ENCODE data around the gene ZNF786. TPM values are rescaled to one million over a fixed set of nuclear protein-coding genes. Genes with fewer than 3 reads are reported as not detected.
A peak's percentile ranks its signal among the peaks of the same experiment; 100 is the strongest.

The ZNF786 gene, protein sequence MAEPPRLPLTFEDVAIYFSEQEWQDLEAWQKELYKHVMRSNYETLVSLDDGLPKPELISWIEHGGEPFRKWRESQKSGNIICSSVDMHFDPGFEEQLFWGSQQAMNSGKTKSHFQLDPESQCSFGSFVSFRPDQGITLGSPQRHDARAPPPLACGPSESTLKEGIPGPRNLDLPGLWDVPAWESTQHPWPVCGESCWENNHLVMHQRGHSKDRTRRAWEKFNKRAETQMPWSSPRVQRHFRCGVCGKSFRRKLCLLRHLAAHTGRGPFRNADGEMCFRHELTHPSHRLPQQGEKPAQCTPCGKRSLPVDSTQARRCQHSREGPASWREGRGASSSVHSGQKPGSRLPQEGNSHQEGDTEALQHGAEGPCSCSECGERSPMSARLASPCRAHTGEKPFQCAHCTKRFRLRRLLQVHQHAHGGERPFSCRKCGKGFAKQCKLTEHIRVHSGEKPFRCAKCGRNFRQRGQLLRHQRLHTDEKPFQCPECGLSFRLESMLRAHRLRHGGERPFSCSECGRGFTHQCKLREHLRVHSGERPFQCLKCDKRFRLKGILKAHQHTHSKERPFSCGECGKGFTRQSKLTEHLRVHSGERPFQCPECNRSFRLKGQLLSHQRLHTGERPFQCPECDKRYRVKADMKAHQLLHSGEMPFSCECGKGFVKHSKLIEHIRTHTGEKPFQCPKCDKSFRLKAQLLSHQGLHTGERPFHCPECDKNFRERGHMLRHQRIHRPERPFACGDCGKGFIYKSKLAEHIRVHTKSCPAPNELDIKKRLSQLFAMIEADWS
- total RNA-seq (2014; rRNA removed; shearing (Covaris generic); ENCODE audit: low replicate concordance): 5.9 and 11.6 TPM in 2 replicates

DNA sequence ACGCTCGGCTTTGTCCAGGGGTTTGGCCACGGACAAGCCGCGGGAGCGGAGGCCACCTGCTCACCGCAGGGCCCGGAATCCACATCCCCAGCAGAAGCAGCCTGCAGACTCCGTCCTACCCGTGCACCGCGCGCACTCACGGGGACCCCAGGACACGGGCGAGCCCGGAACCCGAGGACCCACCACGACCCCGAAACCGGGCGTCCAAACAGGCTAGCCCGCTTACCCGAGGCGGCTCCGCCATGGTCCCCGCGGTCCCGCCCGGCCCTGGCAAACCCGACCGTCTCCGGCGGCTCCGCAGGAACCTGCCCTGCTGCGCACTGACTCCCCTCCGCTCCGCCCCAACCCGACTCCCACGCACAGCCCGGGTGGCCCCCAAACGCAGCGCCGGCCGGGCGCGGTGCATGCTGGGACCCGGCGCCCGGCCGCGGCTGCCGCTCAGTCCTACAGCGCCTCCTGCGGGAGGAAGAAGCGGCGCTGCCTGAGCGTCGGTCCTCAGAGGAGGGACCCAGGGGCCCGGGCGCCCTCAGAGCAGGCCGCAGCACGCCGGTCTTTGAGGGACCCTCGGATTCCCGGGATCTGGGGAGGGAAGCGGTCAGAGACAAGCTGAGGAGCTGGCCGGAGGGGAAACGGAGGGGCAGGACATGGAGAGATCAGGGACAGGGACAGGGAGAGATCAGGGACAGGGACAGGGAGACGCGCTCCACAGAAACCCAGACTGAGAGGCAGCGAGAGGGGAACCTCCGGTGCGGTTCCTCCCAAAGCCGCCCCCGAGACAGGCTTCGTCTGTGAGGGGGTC, at the start of gene ZNF786:
Gene ZNF786 (minus strand): TSS at position 322 of the 799 bp plus-strand sequence. CDS start 78 bp downstream, at position 244.
- DNase-seq (ENCODE audit: low read depth): peak; percentile 92

DNA sequence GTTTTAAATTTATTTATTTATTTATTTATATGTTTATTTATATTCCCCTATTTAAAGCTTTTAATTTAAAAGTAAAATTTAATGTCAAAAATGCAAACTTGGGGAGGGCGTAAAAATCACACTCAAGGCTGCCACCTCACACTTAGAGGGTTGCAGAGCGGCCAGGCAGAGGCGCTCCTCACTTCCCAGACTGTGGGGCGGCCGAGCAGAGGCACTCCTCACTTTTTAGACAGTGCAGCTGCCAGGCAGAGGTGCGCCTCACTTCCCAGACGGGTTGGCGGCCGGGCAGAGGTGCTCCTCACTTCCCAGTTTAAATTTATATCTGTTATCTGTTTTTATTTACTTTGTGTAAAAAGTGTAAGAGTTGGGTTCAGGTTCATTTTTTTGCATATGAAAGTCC, 45.6 kb upstream of the ZNF786 start:
- DNase-seq (ENCODE audit: low read depth): no peak
- in situ Hi-C loops (cut with HindIII; ENCODE audit: low pct_unique_long_range_greater_than_20kb, low sequenced_read_pairs): no loop called here

More for the DNA sequence above, at the start of gene ZNF786:
- in situ Hi-C loops (cut with HindIII; ENCODE audit: low pct_unique_long_range_greater_than_20kb, low sequenced_read_pairs): no loop called here

DNA sequence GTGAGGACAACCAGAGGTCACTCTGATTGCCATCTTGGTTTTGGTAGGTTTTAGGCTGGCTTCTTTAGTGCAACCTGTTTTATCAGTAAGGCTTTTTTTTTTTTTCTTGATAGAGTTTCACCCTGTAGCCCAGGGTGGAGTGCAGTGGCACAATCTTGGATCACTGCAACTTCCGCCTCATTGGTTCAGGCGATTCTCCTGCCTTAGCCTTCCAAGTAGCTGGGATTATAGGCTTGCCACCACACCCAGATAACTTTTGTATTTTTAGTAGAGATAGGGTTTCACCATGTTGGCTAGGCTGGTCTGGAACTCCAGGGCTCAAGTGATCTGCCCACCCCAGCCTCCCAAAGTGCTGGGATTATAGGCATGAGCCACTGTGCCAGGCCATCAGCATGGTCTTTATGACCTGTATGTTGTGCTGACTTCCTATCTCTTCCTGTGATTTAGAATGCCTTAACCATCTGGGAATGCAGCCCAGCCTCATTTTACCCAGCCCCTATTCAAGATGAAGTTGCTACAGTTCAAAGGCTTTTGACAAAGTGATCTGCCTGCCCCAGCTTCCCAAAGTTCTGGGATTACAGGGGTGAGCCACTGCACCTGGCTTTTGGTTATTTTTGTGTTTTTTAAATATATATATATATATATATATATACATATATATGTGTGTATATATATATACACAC, 42.7 kb upstream of the ZNF786 start:
- in situ Hi-C loops (cut with HindIII; ENCODE audit: low pct_unique_long_range_greater_than_20kb, low sequenced_read_pairs): no loop called here
- no peak for DNase-seq (ENCODE audit: low read depth)

DNA sequence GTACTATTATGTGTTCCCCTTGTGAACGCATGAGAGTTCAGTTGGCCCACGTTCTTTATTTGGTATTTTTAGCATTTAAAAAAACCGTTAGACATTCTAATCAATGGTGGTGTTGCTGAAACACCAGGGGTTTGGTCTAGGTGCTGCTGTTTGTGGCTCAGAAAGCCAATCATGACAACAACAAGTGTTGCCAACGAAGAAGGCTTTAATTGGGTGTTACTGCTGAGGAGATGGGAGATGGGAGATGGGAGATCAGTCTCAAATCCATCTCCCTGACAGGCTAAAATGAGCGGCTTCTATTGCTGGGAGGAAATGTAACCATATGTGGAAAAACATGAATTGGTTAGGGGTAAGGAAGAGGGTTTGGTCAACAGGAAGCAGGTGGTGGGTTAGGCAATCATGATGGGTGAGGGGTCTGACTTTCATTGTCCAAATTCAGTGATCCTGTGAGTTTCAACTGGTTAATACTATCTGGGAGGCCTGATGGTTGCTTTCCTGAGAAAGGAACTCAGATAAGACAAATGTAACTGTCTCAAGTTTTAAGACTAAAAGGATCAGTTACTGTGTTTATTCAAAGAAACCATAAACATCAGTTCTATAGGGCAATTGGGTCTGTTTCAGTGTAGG, 40.2 kb upstream of the ZNF786 start:
- no peak for DNase-seq (ENCODE audit: low read depth)
- in situ Hi-C loops (cut with HindIII; ENCODE audit: low pct_unique_long_range_greater_than_20kb, low sequenced_read_pairs): no loop called here

DNA sequence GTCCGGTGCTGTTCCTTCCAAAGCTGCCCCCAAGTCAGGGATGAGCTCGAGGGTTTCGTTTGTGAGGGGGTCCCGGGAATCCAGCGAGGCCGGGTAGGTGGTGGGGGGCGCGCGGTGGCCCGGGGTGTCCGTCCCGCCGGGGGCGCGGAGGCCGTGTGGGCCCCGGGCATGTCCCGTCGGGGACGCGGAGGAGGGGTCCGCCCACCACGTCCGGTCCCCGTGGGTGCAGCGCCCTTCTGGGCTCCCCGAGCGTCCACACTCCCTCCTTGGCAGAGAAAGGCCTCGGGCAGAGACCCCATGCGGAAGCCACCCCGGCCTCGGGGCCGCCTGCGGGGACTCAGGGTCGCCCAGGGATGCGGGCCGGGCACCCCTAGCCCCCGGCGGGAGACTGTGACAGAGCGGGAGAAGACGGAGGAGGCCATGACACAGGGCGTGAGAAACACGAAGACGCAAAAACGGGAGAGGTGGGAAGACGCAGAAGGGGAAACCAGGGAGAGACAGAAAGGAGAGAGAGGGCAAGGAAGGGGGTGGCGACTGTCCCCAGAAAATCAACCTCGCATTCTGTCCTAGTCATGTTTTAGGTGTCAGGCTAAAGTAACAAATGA, 36.2 kb upstream of the ZNF786 start:
- in situ Hi-C loops (cut with HindIII; ENCODE audit: low pct_unique_long_range_greater_than_20kb, low sequenced_read_pairs): no loop called here
- no peak for DNase-seq (ENCODE audit: low read depth)

DNA sequence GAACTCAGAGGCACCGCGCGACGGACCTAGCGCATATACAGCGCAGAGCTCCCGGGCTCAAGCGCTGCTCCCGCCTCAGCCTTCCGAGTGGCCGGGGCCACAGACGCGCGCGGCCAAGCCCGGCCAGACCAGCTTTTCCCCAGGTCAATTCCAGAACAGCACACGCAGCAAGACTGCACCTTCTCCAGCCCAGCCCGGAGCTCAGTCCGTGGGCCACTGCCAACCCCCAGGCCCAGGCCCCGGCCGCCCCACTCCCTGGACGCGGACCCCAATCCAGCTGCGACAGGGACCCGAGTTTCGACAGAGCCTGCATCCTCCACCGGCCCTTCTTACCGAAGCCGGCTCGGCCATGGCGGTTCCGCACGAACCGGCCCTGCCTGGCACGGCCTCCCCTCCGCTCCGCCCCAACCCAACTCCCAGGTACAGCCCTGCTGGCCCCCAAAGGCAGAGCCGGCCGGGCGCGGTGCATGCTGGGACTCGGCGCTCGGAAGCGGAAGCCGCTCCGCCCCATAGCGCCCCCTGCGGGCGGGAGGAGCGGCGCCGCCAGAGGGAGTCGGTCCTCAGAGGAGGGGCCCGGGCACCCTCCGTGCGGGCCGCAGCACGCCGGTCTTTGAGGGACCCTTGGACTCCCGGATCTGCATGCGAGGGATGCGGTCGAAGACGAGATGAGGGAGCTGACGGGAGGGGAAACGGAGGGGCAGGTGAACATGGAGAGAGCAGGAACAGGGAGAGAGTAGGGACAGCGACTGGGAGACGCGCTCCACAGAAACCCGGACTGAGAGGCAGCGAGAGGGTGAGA, 35.5 kb upstream of the ZNF786 start, which contains the start of gene ZNF425:
Gene ZNF425 (minus strand): TSS at position 462 of the 799 bp plus-strand sequence. CDS start 111 bp downstream, at position 351.
- DNase-seq (ENCODE audit: low read depth): peak; percentile 96
- in situ Hi-C loops (cut with HindIII; ENCODE audit: low pct_unique_long_range_greater_than_20kb, low sequenced_read_pairs): no loop called here

DNA sequence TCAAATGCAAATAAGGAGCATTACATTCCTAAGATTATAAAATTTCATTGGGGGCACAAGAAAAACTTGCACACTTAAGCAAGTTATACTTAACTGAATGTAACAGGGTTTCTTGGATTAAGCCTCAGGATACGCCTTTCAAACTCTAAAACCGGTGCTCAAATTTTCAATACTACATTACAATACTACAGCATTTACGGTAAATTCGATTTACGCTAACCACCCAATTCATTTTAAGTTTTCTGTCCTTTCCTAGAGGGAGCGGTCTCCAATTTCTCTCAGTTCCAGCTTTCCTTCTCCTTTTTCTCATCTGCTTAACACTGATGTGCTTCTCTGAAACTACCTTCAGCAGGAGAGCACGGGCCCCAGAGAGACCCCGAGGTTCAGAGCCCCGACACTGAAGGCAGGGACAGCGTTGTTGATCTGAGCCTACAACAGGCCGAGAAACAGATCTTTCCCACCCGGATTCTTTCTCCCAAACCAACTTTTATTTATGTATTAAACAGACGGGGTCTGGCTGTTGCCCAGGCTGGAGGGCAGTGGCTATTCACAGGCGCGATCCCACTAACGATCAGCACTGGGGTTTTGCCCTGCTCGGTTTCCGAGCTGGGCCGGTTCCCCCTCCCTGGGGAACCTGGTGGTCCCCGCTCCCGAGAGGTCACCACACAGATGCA, 34.8 kb upstream of the ZNF786 start:
- in situ Hi-C loops (cut with HindIII; ENCODE audit: low pct_unique_long_range_greater_than_20kb, low sequenced_read_pairs): no loop called here

DNA sequence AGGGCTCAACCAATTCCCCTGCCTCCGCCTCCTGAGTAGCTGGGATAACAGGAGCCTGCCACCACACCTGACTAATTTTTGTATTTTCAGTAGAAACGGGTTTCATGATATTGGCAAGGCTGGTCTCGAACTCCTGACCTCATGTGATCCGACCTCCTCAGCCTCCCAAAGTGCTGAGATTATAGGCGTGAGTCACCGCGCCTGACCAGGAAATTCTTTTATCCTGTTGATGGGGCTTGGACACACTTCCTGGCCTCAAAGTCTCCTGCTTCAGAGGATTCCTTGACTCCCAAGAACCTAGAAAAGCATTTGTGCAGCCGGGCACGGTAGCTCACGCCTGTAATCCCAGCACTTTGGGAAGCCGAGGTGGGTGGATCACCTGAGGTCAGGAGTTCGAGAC, 19.5 kb upstream of the ZNF786 start:
- in situ Hi-C loops (cut with HindIII; ENCODE audit: low pct_unique_long_range_greater_than_20kb, low sequenced_read_pairs): no loop called here
- DNase-seq (ENCODE audit: low read depth): no peak

More for the DNA sequence above, 34.8 kb upstream of the ZNF786 start:
- no peak for DNase-seq (ENCODE audit: low read depth)

DNA sequence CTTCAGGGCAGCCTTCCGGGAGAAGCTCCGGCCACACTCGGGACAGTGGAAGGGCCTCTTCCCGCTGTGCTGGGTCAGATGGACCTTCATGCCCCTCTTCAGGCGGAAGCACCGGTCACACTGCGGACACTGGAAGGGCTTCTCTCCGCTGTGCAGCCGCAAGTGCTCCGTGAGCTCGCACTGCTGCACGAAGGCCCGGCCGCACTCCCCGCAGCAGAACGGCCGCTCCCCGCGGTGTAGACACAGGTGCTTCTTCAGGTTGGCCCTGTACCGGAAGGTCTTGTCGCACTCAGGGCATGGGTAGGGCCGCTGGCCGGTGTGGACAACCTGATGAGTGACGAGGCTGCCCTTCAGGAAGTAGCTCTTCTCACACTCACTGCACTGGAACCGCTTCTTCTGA, 14.2 kb upstream of the ZNF786 start:
- in situ Hi-C loops (cut with HindIII; ENCODE audit: low pct_unique_long_range_greater_than_20kb, low sequenced_read_pairs): no loop called here
- DNase-seq (ENCODE audit: low read depth): no peak

DNA sequence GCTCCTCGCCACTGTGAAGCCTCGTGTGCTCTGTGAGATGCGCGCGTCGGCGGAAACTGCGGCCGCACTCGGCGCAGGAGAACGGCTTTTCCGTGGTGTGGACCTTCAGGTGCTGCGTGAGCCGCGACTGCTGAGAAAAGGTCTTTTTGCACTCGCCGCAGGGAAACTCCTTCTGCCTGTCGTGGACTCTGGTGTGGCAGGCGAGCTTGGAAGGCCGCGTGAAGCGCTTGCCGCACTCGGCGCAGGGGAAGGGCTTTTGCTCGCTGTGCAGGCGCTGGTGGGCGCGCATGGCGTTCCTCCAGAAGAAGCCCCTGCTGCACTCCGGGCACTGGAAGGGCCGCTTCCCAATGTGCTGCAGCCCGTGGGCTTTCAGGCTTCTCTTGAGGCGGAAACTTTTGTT, 13.7 kb upstream of the ZNF786 start:
- DNase-seq (ENCODE audit: low read depth): no peak
- in situ Hi-C loops (cut with HindIII; ENCODE audit: low pct_unique_long_range_greater_than_20kb, low sequenced_read_pairs): no loop called here

DNA sequence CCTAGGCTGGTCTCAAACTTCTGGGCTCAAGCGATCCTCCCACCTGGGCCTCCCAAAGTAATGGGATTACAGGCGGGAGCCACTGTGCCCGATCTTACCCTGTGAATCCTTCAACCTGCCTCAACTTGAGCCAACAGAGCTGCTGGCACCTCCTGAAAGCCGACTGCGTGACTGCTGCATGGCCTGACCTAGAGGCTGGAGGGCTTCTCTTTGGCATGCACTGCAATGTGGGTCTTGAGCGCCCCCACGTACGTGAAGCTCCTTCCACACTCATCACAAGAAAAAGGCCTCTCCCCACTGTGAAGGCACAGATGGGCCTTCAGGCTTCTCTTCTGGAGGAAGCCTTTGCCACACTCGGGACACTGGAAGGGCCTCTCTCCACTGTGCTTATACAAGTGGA, 12.9 kb upstream of the ZNF786 start:
- DNase-seq (ENCODE audit: low read depth): no peak
- in situ Hi-C loops (cut with HindIII; ENCODE audit: low pct_unique_long_range_greater_than_20kb, low sequenced_read_pairs): no loop called here

DNA sequence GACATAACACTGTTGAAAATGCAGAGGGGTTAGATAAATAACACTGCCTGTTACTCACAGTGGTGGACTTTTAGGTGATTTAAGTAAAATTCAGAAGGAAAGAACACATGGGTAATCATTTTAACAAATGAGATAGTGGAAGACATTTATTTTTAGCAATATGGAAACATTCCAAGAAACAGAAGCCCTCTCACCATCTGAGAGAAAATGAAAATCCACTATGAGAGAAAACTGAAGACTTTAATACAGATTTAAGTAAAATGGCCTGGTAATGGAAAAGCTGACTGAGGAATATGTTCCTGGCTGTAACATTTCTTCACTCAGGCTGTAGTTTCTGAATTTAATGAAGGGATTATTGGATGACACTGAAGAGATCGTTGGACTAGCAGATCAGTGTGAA, 12.1 kb upstream of the ZNF786 start:
- DNase-seq (ENCODE audit: low read depth): no peak

DNA sequence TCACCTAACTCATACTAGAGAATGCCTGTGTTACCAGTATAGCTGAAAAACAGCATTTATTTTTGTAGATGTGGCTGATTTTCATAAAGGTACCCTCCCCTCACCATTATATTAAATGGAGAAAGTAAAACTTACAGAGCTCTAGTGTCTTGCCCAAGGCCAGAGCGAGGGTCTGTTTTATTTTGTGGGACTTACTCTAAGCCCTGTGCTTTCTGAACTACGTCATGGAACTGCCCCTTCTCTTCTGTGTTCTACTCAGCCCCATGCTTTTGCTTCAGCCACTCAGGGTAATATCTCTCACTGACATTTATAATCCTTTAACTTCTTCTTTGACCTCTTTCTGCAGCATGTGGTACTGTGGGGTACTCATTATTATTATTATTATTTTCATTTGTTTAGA, 10.3 kb upstream of the ZNF786 start:
- in situ Hi-C loops (cut with HindIII; ENCODE audit: low pct_unique_long_range_greater_than_20kb, low sequenced_read_pairs): no loop called here

More for the DNA sequence above, 12.1 kb upstream of the ZNF786 start:
- in situ Hi-C loops (cut with HindIII; ENCODE audit: low pct_unique_long_range_greater_than_20kb, low sequenced_read_pairs): no loop called here

DNA sequence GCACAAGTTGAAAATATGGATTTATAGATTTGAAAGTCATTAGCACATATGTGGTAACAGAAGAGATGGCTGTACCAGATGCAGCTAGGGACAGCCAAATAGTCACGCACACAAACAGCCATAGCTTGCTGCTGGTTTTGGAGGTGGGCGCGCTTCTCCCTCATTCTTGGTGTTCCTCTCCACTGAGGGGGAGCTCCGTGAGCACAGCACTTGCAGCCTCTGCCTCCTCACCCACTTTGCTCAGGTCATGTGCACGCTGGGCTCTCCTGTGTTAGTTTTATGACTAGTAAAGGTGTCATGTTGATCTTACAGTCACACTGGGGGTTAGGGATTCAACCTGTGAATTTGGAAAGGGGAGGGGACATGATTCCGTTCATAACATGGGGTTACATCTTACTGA, 8.5 kb upstream of the ZNF786 start:
- in situ Hi-C loops (cut with HindIII; ENCODE audit: low pct_unique_long_range_greater_than_20kb, low sequenced_read_pairs): no loop called here
- DNase-seq (ENCODE audit: low read depth): no peak

More for the DNA sequence above, 10.3 kb upstream of the ZNF786 start:
- no peak for DNase-seq (ENCODE audit: low read depth)

DNA sequence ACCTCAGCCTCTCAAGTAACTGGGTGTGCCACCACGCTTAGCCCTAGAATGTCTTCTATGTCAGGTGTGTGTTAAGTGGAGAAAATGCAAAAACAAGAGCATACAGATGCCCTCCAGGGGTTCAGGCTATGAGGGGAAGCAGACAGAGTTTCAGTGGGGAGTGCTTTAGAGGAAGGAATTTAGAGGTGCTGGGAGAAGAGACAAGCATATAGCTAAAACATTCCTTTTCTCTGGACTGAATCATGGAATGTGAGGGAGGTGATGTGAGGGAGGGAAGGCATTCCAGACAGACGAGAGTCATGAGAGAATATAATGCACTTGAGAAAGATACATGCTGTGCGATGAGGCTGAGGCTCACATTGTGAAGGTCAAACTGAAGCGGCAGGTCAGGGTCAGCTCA, 6.6 kb upstream of the ZNF786 start:
- in situ Hi-C loops (cut with HindIII; ENCODE audit: low pct_unique_long_range_greater_than_20kb, low sequenced_read_pairs): no loop called here
- no peak for DNase-seq (ENCODE audit: low read depth)

DNA sequence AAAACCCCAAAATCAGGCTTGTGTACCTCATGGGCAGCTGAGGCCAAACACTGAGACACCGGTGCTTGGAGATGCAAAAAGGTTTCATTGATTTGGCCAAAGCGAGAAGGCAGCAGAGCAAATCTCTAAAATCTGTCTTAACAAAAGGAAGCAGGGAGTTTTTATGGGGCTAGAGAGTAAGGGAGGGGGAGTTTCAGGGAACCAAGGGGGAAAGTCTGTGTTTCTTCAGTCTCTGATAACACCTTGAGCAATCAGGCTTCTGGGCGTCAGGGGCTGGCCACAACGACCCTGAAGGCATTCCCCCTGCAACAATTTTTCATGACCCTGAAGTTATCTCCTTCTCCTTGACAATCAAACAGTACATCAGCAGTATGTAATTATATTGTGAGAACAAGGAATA, 2.7 kb upstream of the ZNF786 start:
- in situ Hi-C loops (cut with HindIII; ENCODE audit: low pct_unique_long_range_greater_than_20kb, low sequenced_read_pairs): no loop called here

More for the DNA sequence above, 2.7 kb upstream of the ZNF786 start:
- no peak for DNase-seq (ENCODE audit: low read depth)
